DMS153 (cell line): ENCODE results near the gene HNF4A.
A peak's percentile ranks its signal among the peaks of the same experiment; 100 is the strongest.
"Not testable (repeated sequence)": the region's sequence is repeated elsewhere in the genome, so short reads cannot be mapped to it uniquely, and the experiment has no call there.

ENCODE experiments used
- DNase-seq: peaks from one replicate; lab custom pipeline; 2025; lab: John Stamatoyannopoulos, UW

The HNF4A gene

GRCh38 chr20:44471481-44471882 lies 116.0 kb downstream of the HNF4A start:
- no peak for DNase-seq

- not testable (repeated sequence) for DNase-seq
Observed at GRCh38 chr20:44472283-44472682, 116.8 kb downstream of the HNF4A start.

DNA sequence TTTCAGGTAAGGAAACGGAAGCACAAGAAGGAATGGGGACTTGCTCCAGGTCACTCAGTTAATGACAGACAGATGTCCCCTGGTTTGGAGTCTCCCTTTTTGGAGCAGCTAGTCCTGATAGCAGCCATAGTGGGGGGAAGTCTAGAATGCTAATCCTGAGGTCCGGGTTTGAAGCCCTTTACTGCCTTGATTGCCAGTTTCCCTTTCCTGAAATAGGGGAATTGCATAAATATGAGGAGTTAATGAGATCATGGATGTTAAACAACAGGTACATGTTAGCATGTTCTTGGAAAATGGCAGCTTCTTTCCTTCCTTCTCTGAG lies 119.8 kb downstream of the HNF4A start:
- no peak for DNase-seq

GRCh38 chr20:44475694-44476560 lies 120.4 kb downstream of the HNF4A start, which contains the start of gene TTPAL:
TTPAL (plus strand) TSS chr20:44475874; CDS start chr20:44480000, 4,126 bp downstream.
- peak; percentile 86 for DNase-seq

GRCh38 chr20:44477151-44477550 lies 121.7 kb downstream of the HNF4A start:
- no peak for DNase-seq

GRCh38 chr20:44478206-44478605 lies 122.7 kb downstream of the HNF4A start:
- DNase-seq, result no peak

GRCh38 chr20:44479643-44480042 lies 124.1 kb downstream of the HNF4A start:
- DNase-seq, result no peak

DNA sequence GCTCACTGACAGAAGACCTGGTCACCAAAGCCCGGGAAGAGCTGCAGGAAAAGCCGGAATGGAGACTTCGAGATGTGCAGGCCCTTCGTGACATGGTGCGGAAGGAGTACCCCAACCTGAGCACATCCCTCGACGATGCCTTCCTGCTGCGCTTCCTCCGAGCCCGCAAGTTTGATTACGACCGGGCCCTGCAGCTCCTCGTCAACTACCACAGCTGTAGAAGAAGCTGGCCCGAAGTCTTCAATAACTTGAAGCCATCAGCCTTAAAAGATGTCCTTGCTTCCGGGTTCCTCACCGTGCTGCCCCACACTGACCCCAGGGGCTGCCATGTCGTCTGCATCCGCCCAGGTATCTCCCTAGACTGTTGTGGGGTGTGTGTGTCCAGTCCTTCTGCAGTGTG lies 124.6 kb downstream of the HNF4A start:
- DNase-seq, result no peak

- DNase-seq, result no peak
Observed at GRCh38 chr20:44481719-44482416, 126.4 kb downstream of the HNF4A start.

DNA sequence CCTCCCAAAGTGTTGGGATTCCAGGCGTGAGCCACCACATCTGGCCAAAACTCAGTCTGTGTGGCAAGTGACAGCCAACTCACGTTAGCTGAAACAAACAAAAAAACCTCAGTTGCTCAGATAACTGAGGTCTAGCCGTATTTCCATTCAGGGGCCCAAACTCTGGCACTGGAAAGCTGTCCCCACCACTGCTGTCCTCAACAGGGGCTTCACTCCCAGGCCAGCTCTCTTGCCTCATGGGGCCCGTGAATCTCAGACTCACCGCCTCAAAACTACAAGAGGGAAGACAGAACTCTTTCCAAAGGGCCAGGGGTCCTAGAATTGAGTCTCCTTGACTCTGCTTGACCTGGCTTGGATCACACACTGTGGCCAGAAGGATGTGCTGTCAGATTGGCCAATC lies 127.6 kb downstream of the HNF4A start:
- no peak for DNase-seq
